Mucosa of descending colon (tissue), 3 donors: ENCODE results near the gene SAMD4A. TPM values are rescaled to one million over a fixed set of nuclear protein-coding genes. Genes with fewer than 3 reads are reported as not detected.
A peak's percentile ranks its signal among the peaks of the same experiment; 100 is the strongest.

ENCODE experiments used
- ATAC-seq: fragments of 200-7000 bp; cut with Tn5 transposase; one replicate; pipeline ENCODE4 v1.9.1; 2020; ENCODE audit warnings: mild to moderate bottlenecking, moderate library complexity
- DNase-seq, 3 donors: peaks; one replicate each; pipeline ENCODE4 v3.0.0-alpha.2; 2020
- H3K36me3 ChIP-seq: fragments of 200-600 bp; one replicate; pipeline ENCODE4 v1.8.0; 2021; ENCODE audit warnings: low read depth, mild to moderate bottlenecking
- H3K4me1 ChIP-seq: fragments of 200-600 bp; one replicate; pipeline ENCODE4 v1.8.0; 2021; ENCODE audit warnings: low read depth, mild to moderate bottlenecking
- H3K4me3 ChIP-seq: fragments of 200-600 bp; one replicate; pipeline ENCODE4 v1.8.0; 2021; ENCODE audit warnings: mild to moderate bottlenecking
- H3K9me3 ChIP-seq: fragments of 200-600 bp; one replicate; pipeline ENCODE4 v1.8.0; 2021; ENCODE audit warnings: mild to moderate bottlenecking
- intact Hi-C, 2 donors: fragments of 100-400 bp; cut with DNase I in 1 of 2; cut with micrococcal nuclease in 1 of 2; formaldehyde crosslinking; loops; one replicate each; pipeline versions ENCODE4 v1.11.0 to v1.11.1; 2022; cut with DNase I, micrococcal nuclease
- total RNA-seq, 3 donors: library from RNA; stranded (reverse); fragmentation: NEBNext Ultra II Directional in 2 of 3; extraction: Animal tissue kit (Norgen Biotek cat#: 25700) in 2 of 3; gene quantifications; one replicate each; pipeline versions ENCODE4 v1.2.1 to v1.2.4, GENCODE V29; 2021 to 2023
- TF ChIP-seq, protein P1 (sequence below): fragments of 200-600 bp; IDR thresholded peaks from one replicate; pipeline ENCODE4 v1.8.0; 2022; ENCODE audit warnings: antibody characterized with exemption, mild to moderate bottlenecking
- donor health status: DM: no; HTN: no; CAD: no; lungs with moderate emphysema.
- donor health status: DM: no; HTN: no; CAD: no.
- donor health status: DM: no; HTN: yes; CAD: no.

SAMD4A gene
- total RNA-seq, 3 donors from 2014 or later: 14.7 to 82.1 (median 16.5) TPM

DNA sequence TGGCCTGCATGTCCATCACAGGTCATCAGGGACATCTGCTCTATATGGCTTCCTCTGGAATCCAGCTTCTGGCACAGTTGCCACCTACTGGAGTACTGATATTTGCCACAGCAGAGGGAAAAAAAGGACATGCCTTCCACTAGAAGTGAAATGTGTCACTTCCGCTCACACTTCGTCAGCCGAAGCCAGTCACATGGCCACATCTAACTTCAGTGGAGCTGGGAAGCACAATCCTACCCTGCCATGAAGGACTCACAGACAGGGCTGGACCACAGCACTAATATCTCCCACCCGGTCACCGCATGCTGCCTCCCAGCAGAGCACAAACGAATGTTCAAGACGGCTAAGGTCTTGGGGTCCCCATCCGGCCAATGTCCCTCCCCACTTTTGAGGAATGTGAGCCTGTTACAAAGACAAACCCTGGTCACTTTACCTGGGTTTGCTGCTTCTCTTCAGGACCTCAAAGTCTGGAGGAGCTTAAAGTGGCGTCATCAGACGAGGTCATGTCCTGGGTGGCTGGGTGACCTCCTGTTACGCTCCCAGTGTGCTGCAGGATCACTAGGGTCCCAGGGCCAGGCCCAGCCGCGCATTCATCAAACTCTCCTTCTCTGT is 237.1 kb downstream of the SAMD4A start:
- Histone ChIP-seq H3K4me3 (no peak overlapping the region), H3K36me3 (no peaks in the 10 kb centered on the region), H3K9me3 (no peaks in the 10 kb centered on the region), H3K4me1 (no peaks in the 10 kb centered on the region)
- no peak for DNase-seq
- TF ChIP-seq, protein P1, sequence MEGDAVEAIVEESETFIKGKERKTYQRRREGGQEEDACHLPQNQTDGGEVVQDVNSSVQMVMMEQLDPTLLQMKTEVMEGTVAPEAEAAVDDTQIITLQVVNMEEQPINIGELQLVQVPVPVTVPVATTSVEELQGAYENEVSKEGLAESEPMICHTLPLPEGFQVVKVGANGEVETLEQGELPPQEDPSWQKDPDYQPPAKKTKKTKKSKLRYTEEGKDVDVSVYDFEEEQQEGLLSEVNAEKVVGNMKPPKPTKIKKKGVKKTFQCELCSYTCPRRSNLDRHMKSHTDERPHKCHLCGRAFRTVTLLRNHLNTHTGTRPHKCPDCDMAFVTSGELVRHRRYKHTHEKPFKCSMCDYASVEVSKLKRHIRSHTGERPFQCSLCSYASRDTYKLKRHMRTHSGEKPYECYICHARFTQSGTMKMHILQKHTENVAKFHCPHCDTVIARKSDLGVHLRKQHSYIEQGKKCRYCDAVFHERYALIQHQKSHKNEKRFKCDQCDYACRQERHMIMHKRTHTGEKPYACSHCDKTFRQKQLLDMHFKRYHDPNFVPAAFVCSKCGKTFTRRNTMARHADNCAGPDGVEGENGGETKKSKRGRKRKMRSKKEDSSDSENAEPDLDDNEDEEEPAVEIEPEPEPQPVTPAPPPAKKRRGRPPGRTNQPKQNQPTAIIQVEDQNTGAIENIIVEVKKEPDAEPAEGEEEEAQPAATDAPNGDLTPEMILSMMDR: no peak
- intact Hi-C loops: no loop called here
- ATAC-seq: no peak

DNA sequence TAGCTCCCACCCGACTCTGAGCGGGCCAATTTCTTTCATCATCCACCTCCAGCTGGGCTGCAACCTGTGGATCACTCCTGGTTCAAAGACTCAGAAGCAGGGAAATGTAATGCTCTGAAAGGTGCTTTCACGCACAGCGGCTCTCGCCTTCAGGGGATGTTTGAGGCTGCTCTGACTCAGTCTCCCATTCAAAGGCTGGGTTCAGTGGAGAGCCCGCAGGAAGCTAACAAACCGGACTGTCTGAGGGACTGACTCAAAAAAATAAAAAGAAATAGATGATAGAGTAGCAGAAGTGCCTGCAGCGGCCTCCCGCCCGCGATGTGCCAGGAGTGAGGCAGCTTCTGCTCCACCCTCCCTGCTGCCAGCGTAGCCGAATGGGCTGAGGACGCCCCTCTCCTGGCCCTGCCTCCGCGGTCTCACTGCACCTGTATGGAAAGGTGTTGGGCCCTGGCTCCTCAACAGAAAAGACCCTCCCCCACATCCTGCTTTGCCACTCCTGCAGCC is 237.7 kb downstream of the SAMD4A start:
- H3K9me3 ChIP-seq: no peaks in the 10 kb centered on the region
- intact Hi-C loops: no loop called here

DNA sequence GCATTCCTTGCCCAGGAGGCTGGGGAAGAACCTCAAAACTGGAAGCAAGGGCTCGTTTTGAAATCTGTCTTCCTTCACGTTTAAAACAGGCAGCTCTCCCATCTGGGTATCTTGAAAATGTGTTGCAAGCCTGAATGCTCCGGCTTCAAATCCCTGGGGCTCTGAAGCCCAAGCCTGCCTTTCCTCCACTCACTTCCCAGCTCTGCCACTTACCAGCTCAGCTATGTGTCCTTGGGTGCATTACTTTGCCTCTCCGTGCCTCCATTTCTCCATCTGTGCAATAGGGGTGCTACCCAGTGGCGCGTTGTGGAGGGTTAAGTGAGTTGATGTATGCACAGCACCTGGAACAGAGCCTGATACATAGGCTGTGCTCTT is 238.1 kb downstream of the SAMD4A start:
- ATAC-seq: no peak

More for the DNA sequence above, 237.7 kb downstream of the SAMD4A start:
- no peak overlapping the region for H3K4me3 ChIP-seq
- no peaks in the 10 kb centered on the region for H3K36me3 ChIP-seq
- no peaks in the 10 kb centered on the region for H3K4me1 ChIP-seq
- TF ChIP-seq, protein P1: no peak
- ATAC-seq (no peak), DNase-seq (no peak)

DNA sequence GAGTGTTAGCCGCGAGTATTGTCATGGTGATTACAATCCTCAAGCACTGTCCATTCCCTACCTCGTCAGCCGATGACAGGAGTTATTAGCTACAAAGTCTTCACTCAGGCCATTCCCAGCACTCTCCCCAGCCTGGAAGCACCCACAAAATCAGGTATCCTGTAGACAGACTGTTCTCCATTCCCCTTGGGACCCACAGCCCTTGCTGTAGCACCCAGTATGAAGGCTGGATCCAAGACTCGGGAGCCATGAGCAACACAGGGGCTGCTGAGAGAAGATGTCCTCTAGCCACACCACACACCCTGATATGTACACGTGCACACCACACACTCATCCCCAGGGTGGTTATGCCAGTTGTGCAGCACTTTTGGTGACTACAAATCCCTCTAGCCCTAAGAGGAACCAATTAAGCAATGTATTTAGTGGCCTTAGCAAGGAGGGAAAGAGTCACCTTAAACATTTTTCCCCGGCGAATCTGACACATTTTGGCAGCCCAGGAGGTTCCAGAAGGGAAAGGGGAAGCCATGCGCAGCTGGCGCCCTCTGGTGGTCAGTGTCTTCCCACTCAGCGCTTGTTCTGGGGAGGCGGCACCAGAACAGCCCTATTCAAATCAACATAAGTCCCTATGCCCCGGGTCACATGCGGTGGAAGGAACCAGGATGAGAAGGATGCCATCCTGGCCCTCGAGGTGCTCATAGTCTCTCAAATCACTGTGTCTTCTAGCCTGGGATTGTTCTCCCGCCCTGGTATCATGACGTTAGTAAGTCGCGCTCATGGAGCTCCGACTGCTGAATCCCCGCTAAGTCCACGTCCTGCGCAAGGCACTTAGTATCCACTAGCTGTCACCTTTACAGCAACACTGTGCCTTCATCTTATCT is 238.8 kb downstream of the SAMD4A start:
- ATAC-seq (peak; percentile 91), DNase-seq (peak; percentile 70 to 87 (median 81))
- H3K36me3 ChIP-seq: no peaks in the 10 kb centered on the region
- H3K4me3 ChIP-seq: no peak overlapping the region
- H3K4me1 ChIP-seq: no peaks in the 10 kb centered on the region
- intact Hi-C loops: no loop called here
- H3K9me3 ChIP-seq: no peaks in the 10 kb centered on the region
- TF ChIP-seq, protein P1: peak; percentile 92

More for the DNA sequence above, 238.1 kb downstream of the SAMD4A start:
- TF ChIP-seq, protein P1: no peak
- intact Hi-C loops: no loop called here
- no peak for DNase-seq
- no peaks in the 10 kb centered on the region for H3K9me3 ChIP-seq
- H3K36me3 ChIP-seq: no peaks in the 10 kb centered on the region
- no peak overlapping the region for H3K4me3 ChIP-seq
- H3K4me1 ChIP-seq: no peaks in the 10 kb centered on the region

DNA sequence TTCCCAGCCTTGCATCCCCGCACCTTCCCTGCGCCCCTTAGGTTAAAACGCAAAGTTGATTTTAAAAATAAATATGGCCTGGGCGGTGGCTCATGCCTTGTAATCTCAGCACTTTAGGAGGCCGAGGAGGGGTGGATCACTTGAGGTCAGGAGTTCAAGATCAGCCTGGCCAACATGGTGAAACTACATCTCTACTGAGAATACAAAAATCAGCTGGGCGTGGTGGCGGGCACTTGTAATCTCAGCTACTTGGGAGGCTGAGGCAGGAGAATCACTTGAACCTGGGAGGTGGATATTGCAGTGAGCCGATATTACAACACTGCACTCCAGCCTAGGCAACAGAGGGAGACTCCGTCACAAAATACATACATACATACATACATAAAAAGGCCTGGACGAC is 239.7 kb downstream of the SAMD4A start:
- intact Hi-C loops: no loop called here

More for the DNA sequence above, 239.7 kb downstream of the SAMD4A start:
- Histone ChIP-seq H3K4me1 (no peaks in the 10 kb centered on the region), H3K9me3 (no peaks in the 10 kb centered on the region), H3K4me3 (no peak overlapping the region), H3K36me3 (no peaks in the 10 kb centered on the region)
- DNase-seq (no peak), ATAC-seq (no peak)
- TF ChIP-seq, protein P1: no peak
